Epithelial cell of prostate (primary cell): Measurements from ENCODE around the gene ADAMTSL3.
"Not testable (repeated sequence)": the region's sequence is repeated elsewhere in the genome, so short reads cannot be mapped to it uniquely, and the experiment has no call there.

Source experiments
- DNase-seq: peaks from one replicate; pipeline ENCODE4 v3.0.0-alpha.2; 2011; ENCODE audit warnings: low read depth, low spot score
- H3K27ac ChIP-seq: fragments of 450-650 bp; 2 replicates; pipeline ENCODE4 v1.5.1; 2017; ENCODE audit warnings: mild to moderate bottlenecking

ADAMTSL3 gene

DNA sequence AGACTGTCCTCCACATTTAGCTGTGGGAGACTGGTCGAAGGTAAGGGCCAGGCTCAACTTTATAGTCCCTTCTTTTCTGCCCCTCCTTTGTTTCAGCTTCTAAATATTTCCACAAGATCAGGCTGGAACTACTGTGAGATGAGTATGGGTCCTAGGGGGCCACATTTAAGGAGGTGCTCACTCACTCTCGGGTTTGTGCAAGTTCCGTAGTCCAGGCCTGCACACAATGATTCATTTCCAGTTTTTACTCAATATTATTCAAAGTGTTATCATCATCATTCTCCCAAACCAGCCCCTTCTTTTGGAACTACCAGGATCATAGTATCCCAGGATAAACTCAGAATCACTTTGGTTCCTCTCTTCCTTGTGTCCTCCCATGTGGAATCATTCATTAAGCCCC is 289.1 kb downstream of the ADAMTSL3 start:
- H3K27ac ChIP-seq = peak overlapping the region; percentile 46
- no peak for DNase-seq

DNA sequence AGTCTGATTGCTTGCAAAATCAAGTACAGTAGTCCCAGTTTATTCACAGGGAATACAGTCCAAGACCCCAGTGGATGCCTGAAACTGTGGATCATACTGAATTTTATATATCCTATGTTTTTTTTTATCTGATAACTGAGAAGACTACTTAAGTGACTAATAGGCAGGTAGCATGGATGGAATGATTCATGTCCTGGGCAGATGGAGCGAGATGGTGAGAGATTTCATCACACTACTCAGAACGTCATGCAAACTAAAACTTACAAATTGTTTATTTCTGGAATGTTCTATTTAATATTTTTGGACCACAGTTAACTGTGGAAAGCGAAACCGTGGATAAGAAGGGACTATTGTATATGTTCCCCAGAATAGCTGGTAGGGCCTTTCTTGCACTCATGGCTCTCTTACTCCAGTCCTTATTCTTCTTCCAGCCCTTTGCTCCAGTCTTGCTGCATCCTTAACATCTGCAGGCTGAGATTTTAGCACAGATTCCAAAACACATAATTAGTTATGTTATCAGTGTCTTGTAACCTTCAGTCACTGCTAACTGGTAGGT is 290.0 kb downstream of the ADAMTSL3 start:
- peak overlapping the region; percentile 46 for H3K27ac ChIP-seq
- peak; percentile 24 for DNase-seq

DNA sequence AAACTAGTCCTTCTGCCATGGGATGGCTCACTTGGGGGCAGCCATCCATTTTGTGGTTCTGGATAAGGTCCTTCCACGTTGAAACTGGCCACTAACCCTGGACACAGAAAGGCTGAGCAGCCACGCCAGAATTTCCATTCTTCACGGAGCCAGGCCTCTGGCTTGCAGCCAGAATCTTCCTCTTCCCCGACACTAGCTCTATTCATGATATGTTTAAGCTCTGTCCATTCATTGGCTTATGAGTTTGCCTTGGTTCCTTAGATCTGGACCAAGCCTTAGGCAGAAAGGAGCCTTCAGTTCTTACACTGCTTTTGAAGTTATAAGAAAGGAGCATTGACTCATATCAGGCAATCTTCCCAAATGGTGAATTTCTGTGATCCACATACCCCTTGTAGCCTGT is 293.2 kb downstream of the ADAMTSL3 start:
- no peak for DNase-seq
- no peak overlapping the region for H3K27ac ChIP-seq

DNA sequence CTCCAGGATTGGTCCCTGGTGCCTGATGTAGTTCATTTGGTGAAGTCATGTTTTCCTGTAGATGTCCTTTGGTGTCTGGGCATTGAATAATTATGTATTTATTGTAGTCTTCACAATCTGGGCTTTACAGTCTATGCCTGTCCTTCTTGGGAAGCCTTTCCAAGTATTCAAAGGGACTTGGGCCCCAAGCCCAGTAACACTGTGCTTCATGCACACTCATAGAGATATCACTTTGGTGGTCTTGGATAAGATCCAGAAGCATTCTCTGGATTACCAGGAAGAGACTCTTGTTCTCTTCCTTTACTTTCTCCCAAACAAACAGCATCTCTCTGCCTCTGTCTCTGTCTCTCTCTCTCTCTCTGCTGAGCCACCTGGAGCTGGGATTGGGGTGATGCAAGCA is 300.6 kb downstream of the ADAMTSL3 start:
- DNase-seq = no peak
- H3K27ac ChIP-seq = no peak overlapping the region

DNA sequence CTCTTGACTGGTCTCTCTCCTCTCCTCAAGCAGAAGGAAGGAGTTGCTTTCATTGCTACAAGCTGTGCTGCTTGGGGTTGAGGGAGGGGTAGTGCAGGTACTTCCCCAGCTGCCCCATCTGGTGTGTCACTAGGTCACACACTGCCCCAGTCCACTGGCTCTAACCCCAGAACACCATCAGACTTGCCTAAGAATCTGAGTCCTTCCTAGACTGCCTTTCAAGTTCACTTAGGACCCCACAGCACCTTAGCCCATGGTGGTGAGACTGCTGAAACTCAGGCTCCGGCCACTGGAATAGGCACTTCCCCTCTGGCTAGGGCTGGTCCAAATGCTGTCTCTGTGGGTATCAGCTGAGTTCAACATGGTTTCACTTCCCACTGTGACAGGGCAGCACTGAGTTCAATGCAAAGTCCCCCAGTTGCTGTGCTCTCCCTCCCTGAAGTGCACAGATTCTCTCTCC is 301.9 kb downstream of the ADAMTSL3 start:
- no peak overlapping the region for H3K27ac ChIP-seq
- DNase-seq = no peak

DNA sequence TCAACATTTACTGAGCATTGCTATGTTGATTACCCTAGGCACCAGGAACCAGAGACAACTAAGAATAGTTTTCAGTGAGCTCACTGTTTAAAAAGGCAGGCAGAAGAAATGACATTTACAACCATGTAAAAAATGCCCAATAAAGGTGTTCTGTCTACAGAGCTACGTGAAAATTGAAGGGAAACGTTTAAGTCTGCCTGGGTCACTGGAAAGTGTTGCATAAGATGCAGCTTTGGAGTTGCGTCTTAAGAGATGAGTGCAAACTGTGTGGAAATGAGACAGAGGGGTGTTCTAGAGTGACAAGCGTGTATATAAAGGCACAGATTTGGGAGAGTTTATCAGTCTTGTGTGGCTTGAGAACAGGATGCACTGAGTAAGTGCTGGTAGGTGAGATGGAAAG is 303.0 kb downstream of the ADAMTSL3 start:
- H3K27ac ChIP-seq = no peak overlapping the region
- no peak for DNase-seq

DNA sequence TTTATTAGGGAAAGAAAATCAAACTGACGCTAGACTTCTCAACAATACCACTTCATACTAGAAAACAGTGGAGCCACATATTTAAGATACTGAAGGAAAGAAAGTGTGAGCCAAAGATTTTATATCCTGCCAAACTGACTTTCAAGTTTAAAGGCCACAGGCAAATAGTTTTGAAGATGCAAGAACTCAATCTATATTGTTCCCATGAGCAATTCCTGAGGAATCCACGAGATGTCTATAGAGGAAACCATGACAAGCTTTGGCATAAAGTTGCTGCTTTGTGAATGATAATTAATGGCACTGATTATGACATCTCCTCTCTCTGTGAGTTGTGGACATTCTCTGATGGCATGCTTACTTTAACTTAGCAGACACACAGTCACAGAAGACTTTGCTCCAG is 305.6 kb downstream of the ADAMTSL3 start:
- H3K27ac ChIP-seq = no peak overlapping the region
- DNase-seq = no peak

DNA sequence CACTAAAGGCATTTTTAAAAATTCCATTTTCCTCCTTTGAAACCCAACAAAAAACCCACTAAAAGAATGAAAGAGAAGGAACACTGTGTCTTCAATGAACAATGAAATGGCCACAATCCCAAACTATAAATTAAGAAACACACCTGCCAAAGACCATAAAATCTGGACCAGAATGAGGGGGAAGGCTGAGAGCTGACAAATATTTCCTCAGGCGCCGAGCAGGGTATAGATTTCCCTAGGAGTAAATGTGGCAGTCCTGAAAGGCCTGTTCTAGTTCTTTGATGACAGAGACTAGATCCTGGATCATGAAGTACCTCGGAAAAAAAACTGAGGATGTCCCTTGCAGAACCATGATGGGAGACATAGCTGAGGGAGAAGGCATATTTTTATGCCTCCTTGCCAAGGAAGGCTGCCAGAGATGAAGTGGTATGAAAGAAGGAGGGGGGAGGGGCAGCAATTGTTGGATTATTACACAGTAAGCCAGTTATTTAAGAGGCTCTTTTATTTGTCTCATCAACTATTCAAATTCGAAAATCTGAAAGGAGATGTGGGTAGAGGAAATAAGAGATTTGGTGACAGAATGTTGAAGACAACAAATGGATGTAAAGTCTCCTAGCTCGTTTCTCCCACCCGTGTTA is 306.4 kb downstream of the ADAMTSL3 start:
- H3K27ac ChIP-seq = no peak overlapping the region
- DNase-seq = no peak

DNA sequence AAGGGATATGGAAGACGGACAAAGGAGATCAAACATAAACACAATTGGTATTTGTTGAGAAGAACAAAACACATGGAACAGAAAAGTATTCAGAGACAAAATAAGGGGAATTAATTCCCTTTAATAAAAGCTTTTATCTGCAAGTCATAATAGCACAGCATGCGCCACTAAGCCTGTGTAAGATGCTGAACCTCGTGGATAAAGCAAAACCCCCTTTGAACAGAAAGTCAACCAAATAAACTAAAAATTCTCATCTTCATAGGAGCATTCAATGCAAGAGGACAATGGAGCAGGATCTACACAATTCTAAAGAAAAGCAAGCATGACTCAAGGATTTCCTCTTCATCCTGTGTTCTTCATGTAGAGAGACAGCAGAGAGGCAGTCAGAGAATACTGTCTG is 307.4 kb downstream of the ADAMTSL3 start:
- H3K27ac ChIP-seq = no peak overlapping the region
- no peak for DNase-seq

DNA sequence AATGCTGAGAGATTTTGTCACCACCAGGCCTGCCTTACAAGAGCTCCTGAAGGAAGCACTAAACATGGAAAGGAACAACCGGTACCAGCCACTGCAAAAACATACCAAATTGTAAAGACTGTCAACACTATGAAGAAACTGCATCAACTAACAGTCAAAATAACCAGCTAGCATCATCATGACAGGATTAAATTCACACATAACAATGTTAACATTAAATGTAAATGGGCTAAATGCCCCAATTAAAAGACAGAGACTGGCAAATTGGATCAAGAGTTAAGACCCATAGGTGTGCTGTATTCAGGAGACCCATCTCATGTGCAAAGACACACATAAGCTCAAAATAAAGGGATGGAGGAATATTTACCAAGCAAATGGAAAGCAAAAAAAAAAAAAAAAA is 311.0 kb downstream of the ADAMTSL3 start:
- not testable (repeated sequence) for H3K27ac ChIP-seq, DNase-seq

DNA sequence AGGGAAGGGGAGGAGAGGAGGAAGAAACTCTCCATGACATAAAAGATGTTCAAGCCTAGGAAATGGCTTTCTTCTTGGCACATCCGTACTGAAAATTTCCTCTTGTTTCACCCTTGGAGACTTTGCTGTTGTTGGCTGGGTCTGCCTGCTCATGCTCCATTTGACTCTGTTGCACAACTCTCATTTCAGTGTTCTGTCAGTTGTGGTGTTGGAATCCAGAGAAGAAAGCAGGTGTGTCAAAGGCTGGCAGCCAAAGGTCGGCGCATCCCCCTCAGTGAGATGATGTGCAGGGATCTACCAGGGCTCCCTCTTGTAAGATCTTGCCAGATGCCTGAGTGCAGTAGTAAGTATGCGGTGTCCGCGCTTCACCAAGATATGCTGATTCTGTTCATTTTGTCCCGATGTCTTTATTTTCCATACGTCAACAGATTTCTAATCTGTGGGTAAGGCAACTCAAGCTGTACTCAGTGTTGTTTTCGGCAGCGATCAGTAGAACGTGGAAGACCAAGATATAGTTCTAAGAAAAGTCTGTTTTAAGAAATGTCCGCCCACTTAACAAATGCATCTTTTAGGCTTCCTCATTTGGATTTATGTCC is 316.5 kb downstream of the ADAMTSL3 start:
- H3K27ac ChIP-seq = no peak overlapping the region
- DNase-seq = no peak

DNA sequence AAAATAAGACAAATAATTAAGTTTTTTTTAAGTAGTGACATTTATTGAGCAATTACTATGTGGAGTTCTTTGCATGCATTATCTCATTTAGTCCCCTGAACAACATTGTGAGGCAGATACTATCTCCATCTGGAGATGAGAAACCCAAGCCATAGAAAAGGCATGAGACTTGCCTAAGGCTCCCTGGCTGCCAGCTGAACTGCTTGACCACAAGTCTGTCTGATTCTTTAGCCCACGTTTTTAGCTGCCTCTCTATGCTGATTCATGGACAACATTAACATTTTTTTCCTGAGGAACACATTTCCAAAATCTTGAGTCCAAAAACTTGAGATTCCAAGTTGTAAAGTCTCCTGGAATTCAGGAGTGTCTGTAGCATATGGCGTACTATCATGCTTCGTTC is 318.1 kb downstream of the ADAMTSL3 start:
- DNase-seq = no peak
- no peak overlapping the region for H3K27ac ChIP-seq

DNA sequence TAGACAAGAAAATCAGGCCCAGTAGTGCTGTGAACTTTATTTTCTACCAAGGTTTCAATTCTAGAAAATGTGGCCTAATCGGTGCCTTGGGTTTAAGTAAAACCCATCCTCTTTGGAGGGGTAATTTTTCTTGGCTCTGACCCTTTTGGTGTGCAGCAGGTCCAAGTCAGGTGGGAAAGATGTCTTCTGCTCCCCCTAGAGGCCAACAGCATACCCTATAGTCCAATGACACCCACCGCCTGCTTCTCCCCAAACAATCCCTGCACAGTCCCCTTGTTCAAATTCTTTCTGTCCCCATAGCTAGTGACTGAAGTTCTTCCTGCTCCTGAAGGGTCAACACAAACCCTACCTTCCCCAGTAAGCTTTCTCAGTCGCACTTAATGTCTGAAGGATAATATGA is 319.9 kb downstream of the ADAMTSL3 start:
- no peak for DNase-seq
- no peak overlapping the region for H3K27ac ChIP-seq

DNA sequence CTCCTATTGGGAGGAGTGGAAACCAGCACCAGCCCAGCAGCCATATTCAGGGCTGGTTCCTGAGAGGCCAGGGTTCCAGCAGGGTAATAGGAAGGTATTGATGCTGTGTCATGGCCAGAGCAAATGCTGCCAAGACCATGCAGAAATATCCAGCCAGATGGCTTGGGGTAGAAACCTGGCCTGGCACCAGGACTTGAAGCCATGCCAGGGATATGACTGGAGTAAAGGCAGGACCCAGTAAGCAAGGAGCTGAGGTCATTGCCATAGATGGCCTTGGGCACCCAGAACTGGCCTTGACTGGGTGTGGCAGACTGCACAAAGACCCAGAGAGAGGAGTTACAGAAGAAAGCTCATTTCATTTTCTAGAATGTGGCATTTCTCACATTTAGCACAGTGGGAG is 324.1 kb downstream of the ADAMTSL3 start:
- DNase-seq = no peak
- H3K27ac ChIP-seq = no peak overlapping the region

DNA sequence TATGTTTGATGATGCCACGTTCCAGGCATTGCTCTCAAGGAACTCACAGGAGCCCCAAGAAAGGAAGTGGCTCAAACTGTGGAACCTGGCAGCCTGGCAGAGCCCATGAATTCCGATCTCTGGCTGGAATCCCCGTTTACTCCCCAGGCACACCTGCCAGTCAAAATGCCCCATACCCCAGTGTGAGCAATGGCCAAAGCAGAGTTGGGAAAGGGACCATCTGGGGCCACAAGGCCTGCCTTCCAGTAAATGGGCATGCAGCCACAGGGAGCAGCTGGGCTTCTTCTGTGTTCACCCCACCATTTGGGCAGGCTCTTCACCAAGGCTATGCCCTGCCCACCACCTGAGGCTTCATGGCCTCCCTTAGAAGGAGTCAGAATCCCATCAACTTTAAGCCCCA is 324.7 kb downstream of the ADAMTSL3 start:
- H3K27ac ChIP-seq = no peak overlapping the region
- DNase-seq = no peak

DNA sequence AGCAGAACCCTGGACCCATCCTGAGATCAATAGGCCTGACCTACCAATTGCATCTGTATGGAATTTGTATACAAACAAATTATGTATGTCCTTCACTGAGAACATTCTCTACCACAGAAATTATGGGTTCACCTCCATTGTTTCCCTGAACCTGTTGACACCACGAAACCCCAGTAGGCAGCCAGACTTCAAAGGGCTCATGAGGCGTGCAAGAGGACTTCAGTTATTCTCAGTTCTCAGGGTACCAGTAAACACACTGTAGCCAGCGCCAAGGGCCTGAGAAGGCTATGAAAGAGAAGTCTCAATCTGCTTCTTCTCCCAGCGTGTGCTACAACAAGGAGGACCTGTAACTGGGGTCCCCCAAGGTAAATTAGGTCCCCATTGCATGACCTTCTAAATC is 326.7 kb downstream of the ADAMTSL3 start:
- no peak for DNase-seq
- H3K27ac ChIP-seq = no peak overlapping the region

DNA sequence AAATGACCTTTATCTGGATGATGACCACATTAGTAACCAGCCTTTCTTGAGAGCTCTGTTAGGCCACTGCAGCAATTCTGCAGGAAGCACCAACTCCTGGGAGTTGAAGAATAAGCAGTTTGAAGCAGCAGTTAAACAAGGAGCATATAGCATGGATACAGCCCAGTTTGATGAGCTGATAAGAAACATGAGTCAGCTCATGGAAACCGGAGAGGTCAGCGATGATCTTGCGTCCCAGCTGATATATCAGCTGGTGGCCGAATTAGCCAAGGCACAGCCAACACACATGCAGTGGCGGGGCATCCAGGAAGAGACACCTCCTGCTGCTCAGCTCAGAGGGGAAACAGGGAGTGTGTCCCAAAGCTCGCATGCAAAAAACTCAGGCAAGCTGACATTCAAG is 328.8 kb downstream of the ADAMTSL3 start:
- H3K27ac ChIP-seq = no peak overlapping the region
- DNase-seq = no peak

DNA sequence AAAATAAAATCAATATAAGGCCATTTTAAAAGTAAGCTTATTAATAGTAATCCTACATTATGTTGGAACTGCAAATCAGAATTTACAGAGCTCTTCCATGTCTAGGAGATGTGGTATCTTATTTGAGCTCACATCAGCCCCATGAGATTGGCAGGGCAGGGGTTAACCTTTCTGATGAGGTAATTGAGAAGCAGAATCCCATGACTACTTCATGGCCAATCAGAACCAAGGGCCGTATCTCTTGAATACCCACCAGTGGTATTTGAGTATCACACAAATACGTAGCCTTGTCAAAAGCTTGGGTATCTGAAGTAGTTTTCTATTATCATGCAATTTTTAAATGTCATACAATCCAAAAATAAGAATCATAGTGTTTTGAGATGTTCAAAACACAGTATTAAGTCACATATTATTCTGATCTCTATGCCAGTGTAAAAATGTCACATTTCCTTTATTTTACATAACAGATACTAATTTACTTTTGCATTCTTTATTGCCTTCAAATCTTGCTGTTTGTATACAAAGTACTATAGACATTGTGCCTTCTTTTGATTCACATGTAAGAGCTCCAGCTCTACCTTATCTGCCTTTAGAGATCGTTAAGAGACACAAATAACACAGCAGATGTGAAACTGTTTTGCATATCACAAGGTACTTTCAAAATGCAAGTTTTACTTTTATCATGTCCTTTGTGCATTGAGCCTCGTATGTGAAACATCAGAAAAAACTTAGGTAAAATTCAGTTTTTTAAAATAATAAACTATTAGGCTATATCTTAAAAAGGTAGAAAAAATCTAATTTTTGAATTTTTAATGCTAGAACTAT is 329.9 kb downstream of the ADAMTSL3 start:
- DNase-seq = no peak
- no peak overlapping the region for H3K27ac ChIP-seq

DNA sequence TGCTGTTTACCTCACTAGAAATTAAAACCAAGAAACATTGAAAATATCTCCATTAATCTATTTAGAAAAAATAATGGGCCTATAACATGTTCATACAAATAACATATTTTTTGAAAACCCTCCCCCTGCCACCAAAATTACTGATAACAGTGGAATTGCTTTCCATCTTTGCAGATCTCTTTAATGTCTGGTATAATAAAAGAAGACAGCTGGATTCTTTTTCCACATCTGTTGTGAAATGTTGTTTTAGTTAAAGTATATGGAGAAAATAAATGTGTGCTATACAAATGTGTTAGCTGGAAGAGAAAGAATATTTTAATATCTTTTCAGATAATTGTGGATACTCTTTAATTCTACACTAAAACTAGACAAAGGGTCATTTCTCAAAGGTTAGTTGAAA is 330.7 kb downstream of the ADAMTSL3 start:
- no peak for DNase-seq
- no peak overlapping the region for H3K27ac ChIP-seq

DNA sequence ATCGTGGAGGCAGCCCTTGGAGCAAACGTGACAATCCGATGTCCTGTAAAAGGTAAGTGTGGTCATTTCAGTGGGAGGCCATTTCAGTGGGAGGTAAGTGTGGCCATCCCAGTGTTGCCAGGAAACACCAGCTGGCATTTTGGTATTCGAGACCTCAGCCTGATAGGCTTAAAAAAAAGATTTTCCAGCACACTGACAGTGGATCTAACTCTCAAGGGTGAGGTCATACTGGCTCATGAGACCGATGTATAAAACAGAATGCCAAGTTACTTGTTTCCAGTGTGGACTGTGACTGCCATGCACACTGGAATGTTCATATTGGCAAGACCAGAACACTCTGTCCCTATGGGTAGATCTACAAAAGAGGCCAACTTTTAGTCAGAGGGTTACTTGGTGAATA is 337.2 kb downstream of the ADAMTSL3 start:
- DNase-seq = no peak

DNA sequence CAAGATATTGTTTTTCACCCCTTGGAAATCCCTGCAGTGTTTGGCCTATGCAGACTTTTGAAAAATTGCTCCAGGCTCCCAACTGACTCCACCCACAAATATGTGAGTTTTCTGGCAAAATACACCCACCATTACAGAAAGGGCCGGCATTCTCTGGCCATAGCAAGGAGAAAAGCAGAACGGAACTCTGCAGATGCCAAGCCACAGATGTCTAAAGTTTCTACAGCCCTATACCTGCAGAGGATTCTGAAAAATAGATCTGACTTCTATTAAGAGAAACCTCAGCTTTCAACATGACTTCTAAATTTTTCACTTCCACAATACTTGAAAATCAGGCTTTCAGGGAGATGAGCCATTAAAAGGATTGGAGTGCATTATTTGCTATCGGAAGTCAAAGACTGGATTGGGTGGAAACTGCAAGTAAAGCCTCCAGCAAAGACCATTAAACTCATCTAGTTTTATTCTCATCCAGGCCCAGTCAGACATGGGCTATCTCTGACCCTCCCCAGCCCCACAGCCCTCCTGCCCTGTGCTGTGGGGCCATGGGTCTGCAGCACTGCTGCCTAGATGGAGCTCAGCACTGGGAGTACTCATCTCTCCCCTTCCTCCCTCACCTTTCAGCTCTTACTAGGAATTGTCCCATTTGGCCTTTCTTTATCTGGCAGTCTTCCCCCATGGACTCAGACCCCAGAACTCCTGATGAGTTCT is 338.6 kb downstream of the ADAMTSL3 start:
- no peak overlapping the region for H3K27ac ChIP-seq
- no peak for DNase-seq

More for the DNA sequence above, 337.2 kb downstream of the ADAMTSL3 start:
- H3K27ac ChIP-seq = no peak overlapping the region
